MM.1S (cell line): Measurements from ENCODE around the gene EIF1B.

Experiments
- CTCF ChIP-seq: fragments of 300-600 bp; sonication (generic); IDR thresholded peaks from 2 replicates; pipeline ENCODE4 v1.5.1; 2016; ENCODE audit warnings: antibody characterized with exemption, low read length, mixed read lengths
- EZH2 ChIP-seq: fragments of 300-600 bp; sonication (generic); optimal IDR thresholded peaks from 2 replicates; pipeline ENCODE3; 2017; ENCODE audit warnings: low read depth, mild to moderate bottlenecking, antibody characterized with exemption, low read length, mixed read lengths
- EZH2phosphoT487 ChIP-seq: fragments of 300-600 bp; sonication (generic); IDR thresholded peaks from 2 replicates; pipeline ENCODE4 v1.6.1; 2018; ENCODE audit warnings: antibody characterized with exemption, low read length

GRCh38 chr3:40278791-40279190, 30.7 kb upstream of the EIF1B start:
- TF ChIP-seq CTCF (no peak), EZH2phosphoT487 (no peak), EZH2 (no peak)
